Stimulated activated CD8-positive, alpha-beta memory T cell treated with anti-CD3 and anti-CD28 coated beads, Interleukin-12 subunit alpha, Interleukin-12 subunit beta, amount 100 ng/mL, for 24 hours (primary cell): ENCODE data around the gene GPC6.
"Not testable (repeated sequence)": the region's sequence is repeated elsewhere in the genome, so short reads cannot be mapped to it uniquely, and the experiment has no call there.

Experiments used
- DNase-seq: peaks from one replicate; pipeline ENCODE4 v3.0.0-alpha.2; 2020; ENCODE audit errors: extremely low read depth

Gene GPC6

DNA sequence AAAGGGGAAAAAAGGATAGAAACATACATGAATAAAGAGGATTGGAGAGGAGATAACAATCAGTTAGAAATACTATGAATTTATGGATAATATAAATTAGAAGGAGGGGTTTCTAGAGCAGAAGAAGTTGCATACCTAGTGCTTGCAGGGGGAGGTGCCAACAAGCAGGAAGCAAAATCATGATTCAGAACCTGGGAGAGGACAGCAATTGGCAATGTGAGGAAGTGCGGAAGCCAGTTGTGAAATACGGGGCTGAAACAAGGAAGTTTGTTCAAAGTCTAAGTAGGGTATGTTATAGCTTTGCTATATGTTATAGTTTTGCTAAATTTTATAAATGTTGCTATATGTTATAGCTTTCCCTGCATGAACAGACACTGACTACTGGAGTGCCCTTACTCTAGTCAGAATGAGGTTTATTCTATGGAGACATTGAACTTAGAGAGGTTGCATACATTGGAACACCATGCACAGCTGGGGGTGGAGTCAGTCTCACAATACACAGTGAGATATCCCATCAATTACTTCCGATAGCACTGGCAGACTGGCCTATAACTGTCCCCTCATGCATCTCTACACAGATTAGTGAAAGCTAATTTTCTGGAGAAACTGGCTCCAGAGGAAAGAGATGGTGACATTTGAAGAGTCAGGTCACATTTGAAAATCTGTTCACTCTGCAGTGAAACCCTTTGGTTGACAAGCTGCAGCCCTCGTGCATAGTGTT lies 92.1 kb downstream of the GPC6 start:
- no peak for DNase-seq

DNA sequence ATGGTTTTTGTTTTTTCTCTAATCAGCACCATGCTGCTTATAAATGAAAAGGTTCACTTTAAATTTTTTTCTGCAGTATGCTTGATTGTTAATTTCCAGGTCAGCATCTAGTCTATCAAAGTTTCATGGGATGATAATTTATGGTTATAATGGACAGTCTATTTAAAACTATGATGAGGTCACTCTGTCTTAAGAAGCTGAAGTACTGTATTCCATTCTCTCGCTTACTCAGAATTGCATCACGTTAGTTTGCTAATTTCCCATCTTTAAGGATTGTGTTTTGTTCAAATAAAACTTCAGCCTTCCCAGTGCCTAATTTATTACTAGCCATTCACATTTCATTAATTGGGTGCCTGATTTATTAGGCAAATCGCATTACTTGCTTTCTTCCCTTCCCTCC lies 94.3 kb downstream of the GPC6 start:
- no peak for DNase-seq

DNA sequence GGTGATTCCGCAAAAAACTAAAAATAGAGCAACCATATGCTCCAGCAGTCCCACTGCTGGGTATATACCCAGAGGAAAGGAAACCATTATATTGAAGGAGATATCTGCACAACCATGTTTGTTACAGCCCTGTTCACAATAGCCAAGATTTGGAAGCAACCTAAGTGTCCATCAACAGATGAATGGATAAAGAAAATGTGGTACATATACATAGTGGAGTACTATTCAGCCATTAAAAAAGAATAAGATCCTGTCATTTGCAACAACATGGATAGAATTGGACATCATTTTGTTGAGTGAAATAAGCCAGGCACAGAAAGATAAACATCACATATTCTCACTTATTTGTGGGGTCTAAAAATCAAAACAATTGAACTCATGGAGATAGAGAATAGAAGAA lies 97.3 kb downstream of the GPC6 start:
- not testable (repeated sequence) for DNase-seq

DNA sequence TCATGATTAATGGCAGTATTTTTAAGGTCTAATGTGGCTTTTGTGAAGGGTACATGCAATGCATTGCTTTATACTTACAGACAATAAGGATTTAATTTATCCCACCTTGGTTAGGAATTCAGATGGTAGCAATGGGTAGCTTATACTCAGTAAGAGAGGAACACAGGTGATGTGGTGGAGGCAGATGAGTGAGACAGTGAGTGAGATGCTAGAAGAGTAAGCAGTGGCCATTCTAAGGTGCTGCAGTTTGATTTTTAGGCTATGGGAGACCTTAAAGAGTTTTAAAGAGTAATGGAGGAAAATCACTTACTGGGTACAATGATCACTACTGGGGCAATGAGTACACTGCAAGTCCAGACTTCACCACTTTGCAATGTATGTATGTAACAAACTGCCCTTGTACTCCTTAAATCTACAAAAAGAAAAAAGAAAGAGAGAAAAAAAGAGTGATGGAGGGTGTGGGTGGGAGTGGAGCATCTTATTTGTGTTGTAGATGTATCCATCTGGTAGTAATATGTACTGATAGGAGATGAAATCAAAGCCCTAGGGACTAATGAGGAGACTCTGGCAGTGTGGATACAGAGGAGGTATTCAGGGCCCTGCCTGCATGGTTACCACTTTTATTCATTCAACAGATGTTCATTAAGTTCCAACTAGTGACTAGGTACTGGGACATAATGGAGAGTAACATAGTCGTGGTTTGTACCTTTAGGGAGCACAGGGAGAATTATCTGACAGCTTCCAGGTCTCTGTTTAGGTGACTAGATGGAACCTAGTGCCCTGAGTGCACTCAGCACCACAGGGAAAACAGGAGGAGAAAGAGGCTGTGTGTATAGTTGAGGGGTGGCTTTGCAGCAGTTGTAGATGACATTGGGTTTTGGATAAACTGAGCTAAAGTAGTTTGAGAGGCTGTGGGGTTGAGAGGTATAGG lies 99.0 kb downstream of the GPC6 start:
- no peak for DNase-seq

DNA sequence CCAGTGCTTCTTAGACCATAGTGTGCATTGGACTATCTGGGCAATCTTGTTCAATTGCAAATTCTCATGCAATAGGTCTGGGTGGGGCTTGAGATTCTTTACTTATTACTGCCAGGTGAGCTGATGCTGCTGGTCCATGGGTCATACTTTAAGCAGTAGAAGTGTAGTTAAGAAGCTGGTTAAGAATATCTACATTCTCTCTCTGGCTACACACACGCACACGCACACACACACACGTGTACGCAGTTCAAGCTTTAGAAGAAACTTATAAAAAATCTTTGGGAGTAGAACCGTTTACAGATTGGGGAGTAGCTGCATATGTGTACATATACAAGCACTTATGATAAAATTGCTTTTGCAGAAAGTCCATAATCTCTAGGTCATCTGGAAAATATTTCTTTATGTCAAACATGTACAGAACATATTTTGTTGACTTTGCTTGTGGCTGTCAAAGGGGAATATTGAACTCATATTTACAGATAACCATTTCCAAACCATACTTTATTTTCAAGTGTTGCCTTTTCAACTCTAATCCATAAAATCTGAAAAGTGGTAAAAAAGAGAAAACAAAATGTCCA lies 99.7 kb downstream of the GPC6 start:
- DNase-seq: no peak

DNA sequence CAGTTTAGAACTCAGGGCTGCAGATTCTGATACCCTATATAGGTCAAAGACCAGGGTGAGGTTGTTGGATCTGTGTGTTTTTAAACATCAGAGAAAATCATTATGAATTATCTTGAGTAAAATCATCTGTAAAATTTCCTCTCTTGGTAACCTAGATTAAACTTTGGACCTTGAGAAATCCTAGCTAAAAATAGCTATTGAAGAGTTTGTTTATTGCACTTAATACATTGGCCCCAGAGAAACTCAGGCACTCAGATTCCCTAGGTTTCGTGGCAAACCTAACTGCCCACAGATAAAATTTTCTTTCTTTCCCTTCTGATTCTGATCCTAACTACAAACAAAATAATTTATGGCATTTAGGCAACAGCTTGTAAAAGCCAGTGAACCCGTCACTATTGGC lies 102.3 kb downstream of the GPC6 start:
- no peak for DNase-seq

DNA sequence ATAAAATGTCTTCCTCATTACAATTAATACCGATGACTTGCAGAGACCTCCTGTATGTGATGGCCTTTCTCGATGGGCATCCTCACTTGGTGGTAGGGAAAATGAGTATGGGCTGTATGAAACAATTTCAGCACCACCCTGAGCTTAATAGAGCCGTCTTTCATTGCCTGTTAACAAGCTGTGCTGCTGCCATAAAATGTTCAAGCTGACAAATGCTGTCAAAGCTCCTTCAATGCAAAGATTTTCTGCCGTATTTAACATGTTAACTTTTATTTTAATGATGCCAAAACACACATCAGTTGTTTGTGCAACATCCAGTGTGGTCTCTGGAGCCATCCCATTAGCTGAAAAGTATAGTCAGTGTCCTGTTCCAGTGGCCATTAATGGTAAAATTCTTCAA lies 110.1 kb downstream of the GPC6 start:
- DNase-seq: no peak

DNA sequence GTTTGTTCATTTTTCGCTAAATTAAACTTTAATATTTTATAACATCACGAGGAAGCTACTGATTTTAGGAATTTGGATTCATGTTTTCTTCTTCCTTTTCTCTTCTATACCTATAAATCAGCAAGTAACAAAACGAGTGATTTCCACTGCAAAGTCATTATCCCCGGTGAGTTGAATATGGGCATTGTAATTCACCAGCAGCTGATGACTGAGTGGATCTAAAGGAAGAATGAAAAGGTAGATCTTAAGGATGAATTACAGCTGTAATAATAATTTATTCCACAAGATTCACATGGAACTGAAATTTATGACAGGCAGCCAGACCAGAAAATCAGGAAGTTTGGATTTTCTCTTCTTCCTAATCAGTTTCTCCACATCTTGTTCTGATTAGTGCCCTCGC lies 111.4 kb downstream of the GPC6 start:
- no peak for DNase-seq

DNA sequence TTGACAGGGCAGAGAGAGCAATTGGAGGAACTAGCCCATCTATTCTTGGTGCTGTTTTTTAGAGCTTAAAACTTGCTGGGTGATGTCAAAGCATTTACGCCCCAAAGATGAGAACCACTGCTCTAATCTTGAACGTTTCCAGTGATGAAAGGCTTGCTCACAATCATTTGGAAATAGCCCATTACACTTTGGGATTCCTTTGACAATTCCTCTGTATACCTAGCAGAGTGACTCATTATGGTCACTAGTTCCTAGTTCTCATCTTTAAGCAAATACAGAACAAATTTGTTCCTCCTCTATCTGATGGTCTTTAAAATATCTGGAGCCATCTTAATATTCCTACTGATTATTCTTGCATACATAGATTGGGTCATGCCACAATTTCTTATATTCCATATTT lies 112.3 kb downstream of the GPC6 start:
- DNase-seq: no peak

DNA sequence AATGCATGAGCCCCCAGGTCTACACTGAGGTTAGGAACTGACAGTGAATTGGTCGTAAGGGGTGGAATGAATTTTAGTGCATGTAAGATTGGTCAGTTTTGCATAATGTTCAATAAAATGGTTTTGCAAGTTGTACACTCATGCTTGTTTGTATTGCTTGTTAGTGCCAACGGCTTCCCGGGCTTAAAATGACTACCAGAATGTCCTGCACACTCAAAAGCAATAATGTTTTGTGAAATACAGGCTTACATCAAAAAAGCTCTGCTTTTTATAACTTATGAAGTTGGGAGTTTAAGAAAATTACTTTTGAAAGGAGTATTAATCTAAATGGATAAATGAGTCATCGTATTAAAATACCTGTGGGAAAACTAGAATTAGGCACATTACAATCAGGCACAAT lies 112.9 kb downstream of the GPC6 start:
- no peak for DNase-seq

DNA sequence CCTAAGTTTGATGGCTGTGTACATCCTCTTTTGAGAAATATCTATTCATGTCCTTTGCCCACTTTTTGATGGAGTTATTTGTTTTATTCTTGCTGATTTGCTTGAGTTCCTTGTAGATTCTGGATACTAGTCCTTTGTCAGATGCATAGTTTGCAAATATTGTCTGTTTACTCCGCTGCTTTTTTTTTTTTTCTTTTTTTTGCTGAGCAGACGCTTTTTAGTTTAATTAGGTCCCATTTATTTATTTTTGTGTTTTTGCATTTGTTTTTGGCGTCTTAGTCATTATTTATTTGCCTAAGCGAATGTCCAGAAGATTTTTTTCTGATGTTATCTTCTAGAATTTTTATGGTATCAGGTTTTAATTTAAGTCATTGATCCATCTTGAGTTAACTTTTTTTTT lies 114.9 kb downstream of the GPC6 start:
- DNase-seq: no peak

DNA sequence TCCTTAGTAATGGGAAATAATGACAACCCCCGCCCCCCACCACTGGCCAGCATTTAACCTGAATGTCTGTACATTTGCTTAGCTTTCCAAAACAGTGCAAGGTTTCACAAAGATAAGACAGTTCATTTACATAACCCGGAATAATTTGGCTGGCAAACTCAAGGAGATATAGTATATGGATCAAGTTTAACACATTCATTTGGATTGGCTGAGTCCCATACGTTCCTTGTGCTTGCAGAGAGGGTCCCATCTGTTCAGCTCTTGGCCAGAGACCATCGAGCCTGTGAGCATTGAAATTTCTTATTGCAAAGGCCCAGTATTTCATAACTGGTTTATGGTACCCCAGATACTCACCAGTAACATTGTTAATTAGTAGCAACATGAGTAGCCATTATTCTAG lies 116.5 kb downstream of the GPC6 start:
- no peak for DNase-seq

DNA sequence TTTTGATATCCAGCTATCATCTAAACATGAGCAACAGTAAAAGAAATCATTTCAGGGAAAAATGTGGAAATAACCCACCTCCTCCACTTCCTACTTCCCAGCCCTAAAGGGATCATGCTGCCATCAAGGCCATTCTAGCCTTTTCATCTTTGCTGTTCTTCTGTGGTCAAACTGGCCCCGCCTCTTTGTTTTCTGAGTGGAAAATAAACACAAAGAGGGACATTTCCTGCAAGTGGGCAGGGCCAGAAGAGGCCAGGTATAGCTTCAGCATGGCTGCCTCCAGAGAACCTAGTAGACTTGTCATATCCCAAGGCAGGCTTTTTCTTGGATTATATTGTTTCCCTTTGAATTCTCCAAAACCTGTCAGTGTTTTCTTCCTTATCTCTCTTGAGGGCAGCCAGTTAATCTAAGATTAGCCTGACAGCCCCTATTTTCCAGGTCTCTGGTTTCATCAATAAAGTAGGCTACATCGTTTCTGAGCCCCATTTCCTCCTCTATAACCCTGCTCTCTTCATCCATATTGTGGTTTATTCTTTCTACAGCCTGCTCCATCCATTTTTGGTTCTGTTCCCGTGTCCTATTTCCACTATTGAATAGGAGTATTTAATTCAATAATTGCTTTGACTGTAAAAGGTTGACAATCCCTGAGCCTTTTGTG lies 117.6 kb downstream of the GPC6 start:
- DNase-seq: no peak

DNA sequence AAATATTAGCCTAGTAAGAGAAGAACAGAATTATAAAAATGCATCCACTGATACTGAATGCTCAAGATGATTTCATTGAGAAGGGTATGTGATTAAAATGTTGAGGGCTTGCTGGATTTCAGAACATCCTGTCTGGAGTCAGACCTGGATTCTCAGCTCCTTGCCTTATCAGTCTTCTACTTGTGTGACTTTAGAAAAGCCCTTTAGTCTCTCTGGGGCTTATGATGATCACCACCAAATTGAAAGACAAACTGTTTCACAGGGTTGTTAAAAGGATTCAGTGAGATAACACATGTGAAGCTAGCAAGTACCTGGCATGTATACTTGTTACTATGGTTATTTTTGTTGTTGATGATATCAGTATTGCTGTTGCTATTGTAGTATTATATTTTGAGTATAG lies 118.4 kb downstream of the GPC6 start:
- no peak for DNase-seq

DNA sequence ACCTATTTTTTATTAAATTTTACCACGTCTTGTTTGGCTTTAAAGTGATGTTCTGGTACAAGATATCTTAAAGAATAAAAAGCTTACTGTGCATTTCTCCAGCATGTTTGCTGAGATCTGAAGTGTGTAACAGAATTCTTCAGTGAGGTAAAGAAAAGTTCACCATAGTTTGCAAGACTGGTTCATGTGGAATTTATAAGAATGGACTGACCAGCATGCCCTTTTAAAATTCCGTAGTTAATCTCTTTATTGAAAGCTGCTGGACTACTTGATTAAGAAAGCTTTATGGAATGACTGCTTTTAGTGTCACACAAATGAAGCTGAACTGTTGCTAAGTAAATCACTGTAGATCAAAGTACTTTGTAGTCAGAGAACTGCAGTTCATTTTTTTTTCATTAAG lies 119.2 kb downstream of the GPC6 start:
- no peak for DNase-seq

DNA sequence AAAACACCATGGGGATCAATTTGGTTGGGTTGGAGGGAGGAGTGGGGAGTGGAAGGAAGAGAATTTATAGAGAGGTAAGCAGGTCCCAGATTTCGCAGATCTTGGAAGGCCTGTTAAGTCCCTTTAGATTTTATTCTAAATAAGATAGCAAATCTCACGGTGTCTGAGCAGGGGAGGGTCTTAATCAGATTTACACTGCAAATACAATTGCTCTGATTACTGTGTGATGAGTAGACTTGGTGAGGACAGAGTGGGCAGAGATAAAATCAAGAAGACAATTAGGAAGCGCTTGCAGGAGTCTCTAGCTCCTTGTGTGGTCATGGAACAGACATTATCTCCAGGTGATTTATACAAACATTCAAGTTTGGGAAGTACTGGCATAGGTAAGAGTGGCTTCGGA lies 126.0 kb downstream of the GPC6 start:
- no peak for DNase-seq

DNA sequence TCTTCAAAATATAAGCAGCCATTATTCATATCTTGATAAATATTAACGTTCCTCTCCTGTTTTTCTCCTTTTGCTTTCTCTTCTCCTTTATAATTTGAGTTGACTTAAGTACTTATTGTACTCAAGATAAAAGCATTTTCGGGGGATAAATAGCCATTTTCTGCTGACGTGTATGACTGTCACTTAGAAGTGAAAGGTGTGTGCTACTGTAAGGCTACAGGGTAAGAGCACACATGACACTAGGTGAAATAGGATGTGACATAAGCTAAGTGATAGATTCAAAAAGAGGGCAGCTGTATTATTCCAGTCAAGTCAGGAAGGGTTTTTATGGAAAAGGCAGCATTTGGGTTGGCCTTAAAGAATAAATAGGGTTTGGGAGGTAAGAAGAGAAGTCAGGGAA lies 128.5 kb downstream of the GPC6 start:
- no peak for DNase-seq

DNA sequence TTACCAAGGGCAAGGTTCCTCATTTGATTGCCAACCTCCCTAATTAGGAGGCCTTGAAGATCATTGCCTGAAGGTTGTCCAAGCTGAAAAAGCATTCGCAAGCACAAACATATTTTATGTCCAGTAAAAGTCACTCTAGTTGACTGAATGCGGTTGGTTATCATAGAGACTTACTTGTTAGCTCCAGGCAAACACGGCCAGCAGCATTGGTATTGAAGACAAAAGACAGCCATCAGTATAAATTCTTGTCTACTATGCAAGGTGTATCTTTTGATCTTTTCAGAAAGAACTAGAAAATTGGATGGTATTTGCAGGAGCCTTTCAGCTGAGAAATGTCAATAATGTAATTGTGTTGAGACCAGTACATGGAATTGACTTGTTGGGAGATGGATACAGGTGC lies 129.9 kb downstream of the GPC6 start:
- DNase-seq: no peak

DNA sequence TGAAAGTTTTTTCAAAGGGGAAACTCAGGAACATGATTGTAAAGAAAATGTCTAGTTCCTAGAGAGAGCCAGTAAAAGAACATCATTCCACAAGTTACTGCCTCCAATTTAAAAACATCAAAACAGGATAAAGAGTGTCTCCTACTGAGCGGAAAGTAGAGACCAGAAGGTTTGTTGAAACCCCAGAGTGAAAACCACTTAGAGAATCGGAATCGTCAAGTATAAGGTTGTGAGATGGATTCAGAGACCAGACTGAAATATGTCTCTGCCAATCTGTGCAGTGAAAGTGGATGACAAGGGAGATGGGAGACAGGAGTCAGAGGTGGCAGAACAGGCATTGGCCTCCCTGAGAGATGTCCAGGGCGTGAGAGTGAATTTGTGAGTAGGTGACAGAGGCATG lies 133.4 kb downstream of the GPC6 start:
- DNase-seq: no peak

DNA sequence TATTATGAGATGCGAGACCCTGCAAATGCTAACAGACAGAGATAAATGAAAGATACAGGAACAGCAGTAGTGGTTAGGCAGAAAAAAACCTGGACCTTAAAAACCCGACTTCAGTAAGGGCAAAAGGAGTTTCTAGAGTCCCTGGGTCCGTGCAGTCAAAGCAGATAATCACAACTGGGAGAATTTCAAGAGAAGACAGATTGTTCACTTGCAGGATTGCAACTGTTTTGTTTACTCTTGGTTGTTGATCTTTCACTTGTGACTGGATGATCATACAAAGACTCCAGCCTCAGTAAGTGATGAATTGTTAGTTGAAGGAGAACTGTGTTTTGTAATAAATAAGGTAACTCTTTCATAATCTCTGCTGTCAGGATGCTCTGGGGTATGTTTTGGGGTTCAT lies 135.1 kb downstream of the GPC6 start:
- no peak for DNase-seq

DNA sequence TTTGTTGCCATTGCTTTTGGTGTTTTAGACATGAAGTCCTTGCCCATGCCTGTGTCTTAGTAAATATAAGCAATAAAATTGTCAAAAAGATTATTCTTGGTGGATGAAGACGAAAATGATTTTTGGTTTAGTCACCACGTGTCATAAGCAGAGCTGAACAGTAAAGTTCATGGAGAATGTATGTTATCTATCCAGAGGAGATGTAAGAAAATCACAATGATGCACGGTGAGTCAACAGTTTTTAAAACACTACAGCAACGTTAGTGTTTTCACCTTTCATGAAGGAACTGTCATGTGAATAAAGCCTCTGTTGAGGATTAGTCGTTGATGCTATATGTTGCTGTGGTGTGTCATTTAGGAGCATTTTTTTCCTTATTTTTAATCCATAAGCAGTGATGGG lies 137.6 kb downstream of the GPC6 start:
- DNase-seq: no peak

DNA sequence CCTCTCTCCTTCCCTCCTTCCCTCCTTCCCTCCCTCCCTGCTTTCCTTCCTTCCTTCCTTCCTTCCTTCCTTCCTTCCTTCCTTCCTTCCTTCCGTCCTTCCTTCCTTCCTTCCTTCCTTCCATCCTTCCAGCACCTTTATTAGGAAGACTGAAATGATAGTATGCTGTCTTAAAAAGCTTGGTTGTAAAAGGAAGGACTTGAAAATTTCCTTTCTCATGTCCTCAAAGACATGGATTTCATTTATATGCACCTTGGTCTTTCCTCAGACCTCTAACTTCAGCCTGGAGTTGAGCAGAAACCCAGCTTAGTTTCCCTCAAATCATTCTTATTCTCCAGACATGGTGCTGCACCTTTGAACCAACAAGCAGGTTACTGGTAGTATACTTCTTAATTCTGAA lies 141.7 kb downstream of the GPC6 start:
- no peak for DNase-seq
